MCF 10A (cell line): ENCODE measurements around the gene MSANTD1. TPM values are rescaled to one million over a fixed set of nuclear protein-coding genes. Genes with fewer than 3 reads are reported as not detected.

Experiments used
- BruUV-seq: library from RNA; stranded (reverse); fragments of 400-500 nt; replicated peaks from 2 replicates; lab custom pipeline; 2021; lab: Mats Ljungman, UMichigan
- CTCF ChIA-PET: fragments of 300-600 bp; sonication (Branson Sonifier 250); formaldehyde crosslinking; extraction: SDS; loops from one replicate; lab custom pipeline; 2021; ENCODE audit warnings: antibody characterized with exemption, inconsistent platforms; lab: Yijun Ruan, JAX
- POLR2A ChIA-PET: fragments of 300-600, 350-650 bp; sonication (Branson Sonifier 250); formaldehyde crosslinking; extraction: SDS; loops from one replicate; lab custom pipeline; 2020; ENCODE audit warnings: antibody characterized with exemption, inconsistent platforms; lab: Yijun Ruan, JAX
- DNase-seq: peaks from one replicate; pipeline ENCODE4 v3.0.0-alpha.2; 2018; ENCODE audit not compliant: unreplicated experiment
- H3K27ac Mint-ChIP-seq: one replicate; pipeline ENCODE4 v1.8.0; 2022; ENCODE audit warnings: mild to moderate bottlenecking, low read depth, mixed read lengths; ENCODE audit not compliant: unreplicated experiment
- H3K27me3 Mint-ChIP-seq: one replicate; pipeline ENCODE4 v1.8.0; 2022; ENCODE audit warnings: mixed read lengths; ENCODE audit not compliant: insufficient read depth, unreplicated experiment
- H3K36me3 Mint-ChIP-seq: one replicate; pipeline ENCODE4 v1.8.0; 2022; ENCODE audit warnings: mild to moderate bottlenecking, moderate library complexity, mixed read lengths; ENCODE audit not compliant: insufficient read depth, unreplicated experiment
- H3K4me1 Mint-ChIP-seq: one replicate; pipeline ENCODE4 v1.8.0; 2022; ENCODE audit warnings: mixed read lengths; ENCODE audit not compliant: insufficient read depth, unreplicated experiment
- H3K4me3 Mint-ChIP-seq: one replicate; pipeline ENCODE4 v1.8.0; 2022; ENCODE audit warnings: mild to moderate bottlenecking, moderate library complexity, mixed read lengths; ENCODE audit not compliant: unreplicated experiment
- H3K9me3 Mint-ChIP-seq: one replicate; pipeline ENCODE4 v1.8.0; 2022; ENCODE audit warnings: mixed read lengths; ENCODE audit not compliant: unreplicated experiment
- CTCF ChIP-seq: fragments of 200-600 bp; IDR thresholded peaks from one replicate; pipeline ENCODE4 v1.8.0; 2022; ENCODE audit warnings: antibody characterized with exemption, mild to moderate bottlenecking; ENCODE audit not compliant: unreplicated experiment
- intact Hi-C: fragments of 100-400 bp; cut with micrococcal nuclease; formaldehyde crosslinking; loops from 2 replicates; pipeline ENCODE4 v1.14.1; 2022
- total RNA-seq: library from RNA; stranded (reverse); gene quantifications from 2 replicates; pipeline ENCODE4 v1.2.3, GENCODE V29; 2022

The MSANTD1 gene
- total RNA-seq, 1 experiment from 2014 or later, result 0.37 TPM

DNA sequence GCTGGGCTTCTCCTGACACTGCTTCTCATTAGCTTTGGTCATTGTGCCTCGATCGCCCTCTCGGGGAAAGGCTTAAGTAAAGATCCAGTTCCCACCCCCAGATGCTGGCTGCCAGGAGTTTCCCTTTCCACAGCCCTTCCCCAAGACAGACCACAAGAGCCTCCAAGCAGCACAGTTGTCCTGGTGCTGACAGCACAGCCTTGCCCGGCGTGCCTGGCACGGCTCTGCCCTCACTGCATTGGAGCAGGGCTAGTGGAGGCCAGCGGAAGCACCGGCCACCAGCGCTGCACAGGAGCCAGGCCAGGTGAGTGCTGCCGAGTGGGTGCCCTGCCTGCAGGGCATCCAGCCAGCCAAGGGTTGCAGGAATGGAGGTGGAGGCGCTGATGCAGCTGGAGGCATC, 9.7 kb upstream of the MSANTD1 start:
- no peaks in the 10 kb centered on the region for H3K4me1 Mint-ChIP-seq
- no peak for TF ChIP-seq CTCF
- intact Hi-C loops, result no loop called here
- H3K27me3 Mint-ChIP-seq, result no peaks in the 10 kb centered on the region
- ChIA-PET POLR2A (no interaction called here), CTCF (no interaction called here)
- peaks cover 38% of the 10 kb centered on the region for H3K36me3 Mint-ChIP-seq
- H3K9me3 Mint-ChIP-seq, result no peaks in the 10 kb centered on the region
- H3K27ac Mint-ChIP-seq, result no peak overlapping the region
- BruUV-seq, result no TSS peak
- H3K4me3 Mint-ChIP-seq, result no peak overlapping the region
- DNase-seq, result no peak

DNA sequence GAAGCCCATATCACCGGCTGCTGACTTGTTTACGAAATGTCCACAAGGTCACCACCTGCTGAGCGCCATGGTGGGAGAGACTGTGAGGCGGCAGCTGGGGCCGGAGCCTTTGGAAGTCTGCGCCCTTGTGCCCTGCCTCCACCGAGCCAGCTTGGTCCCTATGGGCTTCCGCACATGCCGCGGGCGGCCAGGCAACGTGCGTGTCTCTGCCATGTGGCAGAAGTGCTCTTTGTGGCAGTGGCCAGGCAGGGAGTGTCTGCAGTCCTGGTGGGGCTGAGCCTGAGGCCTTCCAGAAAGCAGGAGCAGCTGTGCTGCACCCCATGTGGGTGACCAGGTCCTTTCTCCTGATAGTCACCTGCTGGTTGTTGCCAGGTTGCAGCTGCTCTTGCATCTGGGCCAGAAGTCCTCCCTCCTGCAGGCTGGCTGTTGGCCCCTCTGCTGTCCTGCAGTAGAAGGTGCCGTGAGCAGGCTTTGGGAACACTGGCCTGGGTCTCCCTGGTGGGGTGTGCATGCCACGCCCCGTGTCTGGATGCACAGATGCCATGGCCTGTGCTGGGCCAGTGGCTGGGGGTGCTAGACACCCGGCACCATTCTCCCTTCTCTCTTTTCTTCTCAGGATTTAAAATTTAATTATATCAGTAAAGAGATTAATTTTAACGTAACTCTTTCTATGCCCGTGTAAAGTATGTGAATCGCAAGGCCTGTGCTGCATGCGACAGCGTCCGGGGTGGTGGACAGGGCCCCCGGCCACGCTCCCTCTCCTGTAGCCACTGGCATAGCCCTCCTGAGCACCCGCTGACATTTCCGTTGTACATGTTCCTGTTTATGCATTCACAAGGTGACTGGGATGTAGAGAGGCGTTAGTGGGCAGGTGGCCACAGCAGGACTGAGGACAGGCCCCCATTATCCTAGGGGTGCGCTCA, 8.7 kb upstream of the MSANTD1 start:
- H3K27me3 Mint-ChIP-seq, result no peaks in the 10 kb centered on the region
- intact Hi-C loops, result no loop called here
- H3K9me3 Mint-ChIP-seq, result no peaks in the 10 kb centered on the region
- DNase-seq, result no peak
- H3K4me3 Mint-ChIP-seq, result no peak overlapping the region
- no peaks in the 10 kb centered on the region for H3K4me1 Mint-ChIP-seq
- no peak for TF ChIP-seq CTCF
- peaks cover 33% of the 10 kb centered on the region for H3K36me3 Mint-ChIP-seq
- BruUV-seq, result no TSS peak
- H3K27ac Mint-ChIP-seq, result no peak overlapping the region
- POLR2A ChIA-PET, result no interaction called here
- CTCF ChIA-PET, result interaction anchor here (0.6 kb wide), 1 partner anchor 40 kb away, joined by 3 read pairs; no protein-coding TSS in a partner anchor

DNA sequence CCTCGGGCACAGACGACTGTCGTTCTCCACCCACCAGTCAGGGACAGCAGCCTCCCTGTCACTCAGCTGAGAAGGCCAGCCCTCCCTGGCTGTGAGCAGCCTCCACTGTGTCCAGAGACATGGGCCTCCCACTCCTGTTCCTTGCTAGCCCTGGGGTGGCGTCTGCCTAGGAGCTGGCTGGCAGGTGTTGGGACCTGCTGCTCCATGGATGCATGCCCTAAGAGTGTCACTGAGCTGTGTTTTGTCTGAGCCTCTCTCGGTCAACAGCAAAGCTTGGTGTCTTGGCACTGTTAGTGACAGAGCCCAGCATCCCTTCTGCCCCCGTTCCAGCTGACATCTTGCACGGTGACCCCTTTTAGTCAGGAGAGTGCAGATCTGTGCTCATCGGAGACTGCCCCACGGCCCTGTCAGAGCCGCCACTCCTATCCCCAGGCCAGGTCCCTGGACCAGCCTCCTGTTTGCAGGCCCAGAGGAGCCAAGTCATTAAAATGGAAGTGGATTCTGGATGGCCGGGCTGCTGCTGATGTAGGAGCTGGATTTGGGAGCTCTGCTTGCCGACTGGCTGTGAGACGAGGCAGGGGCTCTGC, 7.9 kb upstream of the MSANTD1 start:
- DNase-seq, result no peak
- H3K36me3 Mint-ChIP-seq, result peaks cover 29% of the 10 kb centered on the region
- no peak for TF ChIP-seq CTCF
- H3K27me3 Mint-ChIP-seq, result no peaks in the 10 kb centered on the region
- no peaks in the 10 kb centered on the region for H3K4me1 Mint-ChIP-seq
- no peaks in the 10 kb centered on the region for H3K9me3 Mint-ChIP-seq
- no peak overlapping the region for H3K4me3 Mint-ChIP-seq
- ChIA-PET CTCF (interaction anchor here (1.1 kb wide), 1 partner anchor 239 kb away, joined by 5 read pairs; no protein-coding TSS in a partner anchor), POLR2A (no interaction called here)
- no TSS peak for BruUV-seq
- intact Hi-C loops, result no loop called here
- no peak overlapping the region for H3K27ac Mint-ChIP-seq

GRCh38 chr4:3241898-3242524, 6.9 kb upstream of the MSANTD1 start:
- no peak for DNase-seq
- CTCF ChIA-PET, result interaction anchor here (1.1 kb wide), 1 partner anchor 238 kb away, joined by 5 read pairs; no protein-coding TSS in a partner anchor
- TF ChIP-seq CTCF, result no peak
- Mint-ChIP-seq H3K27me3 (no peaks in the 10 kb centered on the region), H3K27ac (no peak overlapping the region), H3K36me3 (peaks cover 27% of the 10 kb centered on the region), H3K4me1 (no peaks in the 10 kb centered on the region), H3K9me3 (no peaks in the 10 kb centered on the region), H3K4me3 (no peak overlapping the region)
- no TSS peak for BruUV-seq
- POLR2A ChIA-PET, result no interaction called here
- intact Hi-C loops, result no loop called here
